Activated naive CD8-positive, alpha-beta T cell treated with anti-CD3 and anti-CD28 coated beads, Interleukin-2, amount 50 U/mL, for 16 hours (primary cell): ENCODE measurements around the gene APOL4.
A peak's percentile ranks its signal among the peaks of the same experiment; 100 is the strongest.
"Not testable (repeated sequence)": the region's sequence is repeated elsewhere in the genome, so short reads cannot be mapped to it uniquely, and the experiment has no call there.

Source experiments
- DNase-seq: peaks from one replicate; pipeline ENCODE4 v3.0.0-alpha.2; 2020; ENCODE audit warnings: low read depth, low spot score

The APOL4 gene

GRCh38 chr22:36201630-36202319, at the start of gene APOL4:
TSS of gene APOL4 (minus strand) at chr22:36201809. CDS start at chr22:36201734, 75 bp downstream.
- no peak for DNase-seq

GRCh38 chr22:36250292-36250960, 48.8 kb upstream of the APOL4 start:
- DNase-seq, result not testable (repeated sequence)

DNA sequence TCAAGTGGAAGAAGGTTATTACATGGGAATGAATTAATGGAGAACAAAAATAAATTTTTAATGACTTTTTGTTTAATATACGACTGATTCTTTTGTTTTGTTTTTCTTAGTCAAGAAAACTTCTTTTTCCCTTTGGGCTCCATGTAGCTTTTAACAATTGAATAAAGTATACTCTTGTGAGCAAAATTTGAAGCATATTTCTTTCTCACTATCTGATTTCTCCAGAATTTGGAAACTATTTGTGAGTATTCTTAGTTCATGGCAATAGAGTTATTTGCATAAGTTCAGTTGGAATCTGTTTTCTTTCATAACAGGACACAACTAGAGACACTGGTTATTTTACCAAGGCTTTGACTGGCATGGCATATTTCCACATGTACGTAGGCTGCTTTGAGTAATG, 47.6 kb upstream of the APOL4 start:
- DNase-seq, result no peak

GRCh38 chr22:36247955-36248354, 46.3 kb upstream of the APOL4 start:
- DNase-seq, result no peak

DNA sequence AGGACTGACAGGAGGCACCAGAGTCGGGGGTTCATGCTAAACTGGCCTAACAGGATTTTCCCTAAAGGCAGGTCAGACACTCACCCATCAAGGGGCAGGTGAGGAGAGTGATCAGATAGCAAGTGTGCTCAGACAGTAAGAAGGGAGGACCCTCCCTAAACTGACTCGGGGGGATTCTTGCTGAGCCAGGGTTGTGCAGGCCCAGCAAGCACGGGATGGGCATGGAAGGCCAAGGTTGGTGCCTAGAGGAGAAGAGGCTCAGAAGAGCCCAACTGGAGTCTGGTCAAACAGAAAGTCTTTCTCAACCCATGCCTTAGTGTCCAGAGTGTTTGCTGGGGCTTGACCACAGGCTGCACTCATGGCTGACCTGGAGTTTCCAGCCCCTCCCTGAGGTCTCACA, 45.1 kb upstream of the APOL4 start:
- no peak for DNase-seq

GRCh38 chr22:36245805-36246356, 44.3 kb upstream of the APOL4 start:
- no peak for DNase-seq

DNA sequence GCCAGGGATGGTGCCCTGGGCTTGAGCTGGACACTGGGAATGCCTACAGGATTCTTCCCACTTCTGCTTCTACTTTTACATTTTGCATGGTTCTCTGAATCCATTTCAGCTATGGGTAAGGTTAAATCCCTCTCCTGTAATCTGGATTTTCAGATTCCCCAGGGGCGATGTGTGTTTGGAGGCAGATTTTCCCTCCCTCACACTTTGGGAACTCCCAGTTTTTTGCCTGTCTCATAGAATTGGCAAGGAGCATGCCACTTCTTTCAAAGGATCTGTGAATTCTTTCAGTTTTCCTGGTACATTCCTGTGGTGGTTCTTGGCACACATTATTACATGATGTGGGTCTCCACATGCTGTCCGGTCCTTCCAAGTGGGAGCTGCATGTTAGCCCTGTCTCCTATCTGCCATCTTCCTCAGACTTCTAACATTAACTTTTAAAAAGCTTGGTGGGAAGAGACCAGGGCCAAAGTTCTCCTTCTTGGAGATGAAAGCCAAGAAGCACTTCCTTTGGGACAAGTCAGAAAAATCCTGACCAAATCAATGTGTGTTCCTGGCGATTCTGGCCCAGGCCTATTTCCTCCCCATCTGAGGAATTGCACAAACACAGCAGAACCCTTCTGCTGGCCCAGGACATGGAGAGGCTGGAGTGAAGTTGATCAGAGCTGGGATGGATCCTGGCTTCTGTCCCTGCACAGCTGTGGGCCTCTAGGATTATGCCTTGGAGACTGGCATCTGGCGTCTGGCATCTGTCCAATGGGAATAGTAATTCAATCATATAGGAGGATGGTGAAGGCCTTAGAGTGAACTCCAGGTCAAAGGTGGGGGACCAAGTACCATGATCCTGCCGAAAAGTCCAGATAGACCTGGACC, 43.1 kb upstream of the APOL4 start:
- no peak for DNase-seq

GRCh38 chr22:36243986-36244385, 42.4 kb upstream of the APOL4 start:
- DNase-seq, result no peak

GRCh38 chr22:36239401-36240171, 38.0 kb upstream of the APOL4 start, which contains the start of gene APOL2:
TSS of gene APOL2 (minus strand) at chr22:36239527. CDS start at chr22:36233162, 6,365 bp downstream.
- peak; percentile 64 for DNase-seq

DNA sequence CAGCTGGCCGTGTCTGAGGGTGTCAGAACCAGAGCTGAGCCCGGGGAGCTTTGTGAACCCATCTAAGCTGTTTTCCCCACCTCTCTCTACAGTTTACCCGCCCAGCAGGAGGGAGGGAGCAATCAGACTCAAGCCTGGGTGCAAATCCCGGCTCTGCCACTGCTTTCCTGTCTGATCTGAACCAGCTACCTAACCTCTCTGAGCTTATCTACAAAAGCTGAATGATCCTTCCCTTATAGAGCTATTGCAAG, 37.5 kb upstream of the APOL4 start:
- no peak for DNase-seq

DNA sequence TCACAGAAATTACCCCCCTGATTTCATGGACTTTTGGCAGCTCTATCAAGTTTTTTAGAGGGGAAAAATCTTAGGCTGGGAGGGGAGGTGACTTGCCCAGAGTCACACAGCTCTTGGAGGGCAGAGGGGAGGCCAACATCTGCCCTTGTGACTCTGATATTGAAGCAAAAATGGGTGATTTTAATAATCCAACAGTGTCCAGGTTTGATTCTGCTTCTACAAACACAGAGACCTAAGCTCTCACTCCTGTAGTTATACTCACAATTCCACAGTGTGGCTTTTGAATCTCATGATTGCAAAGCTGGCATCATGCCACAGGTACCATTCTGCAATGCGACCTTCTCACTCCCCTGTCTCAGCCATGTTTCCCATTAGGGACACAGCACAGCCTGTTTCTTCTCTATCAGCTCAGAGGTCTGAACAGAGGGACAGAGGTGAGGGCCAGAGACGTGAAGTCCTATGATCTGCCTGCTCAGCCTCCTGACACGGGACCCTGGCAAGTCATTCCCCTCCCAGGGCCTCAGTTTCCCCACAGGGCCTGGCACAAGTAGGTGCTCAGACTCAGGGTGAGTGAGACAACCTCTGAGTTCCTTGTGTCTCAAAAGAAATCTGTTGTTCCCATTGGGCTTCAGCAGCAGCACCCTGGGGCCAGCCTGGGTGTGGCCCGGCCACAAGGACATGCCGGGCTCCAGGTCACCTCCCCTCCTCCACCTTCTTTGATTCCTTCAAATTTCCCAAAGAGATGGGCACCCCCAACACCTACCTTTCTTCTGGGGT, 37.0 kb upstream of the APOL4 start:
- no peak for DNase-seq

GRCh38 chr22:36237462-36238372, 36.1 kb upstream of the APOL4 start:
- no peak for DNase-seq

DNA sequence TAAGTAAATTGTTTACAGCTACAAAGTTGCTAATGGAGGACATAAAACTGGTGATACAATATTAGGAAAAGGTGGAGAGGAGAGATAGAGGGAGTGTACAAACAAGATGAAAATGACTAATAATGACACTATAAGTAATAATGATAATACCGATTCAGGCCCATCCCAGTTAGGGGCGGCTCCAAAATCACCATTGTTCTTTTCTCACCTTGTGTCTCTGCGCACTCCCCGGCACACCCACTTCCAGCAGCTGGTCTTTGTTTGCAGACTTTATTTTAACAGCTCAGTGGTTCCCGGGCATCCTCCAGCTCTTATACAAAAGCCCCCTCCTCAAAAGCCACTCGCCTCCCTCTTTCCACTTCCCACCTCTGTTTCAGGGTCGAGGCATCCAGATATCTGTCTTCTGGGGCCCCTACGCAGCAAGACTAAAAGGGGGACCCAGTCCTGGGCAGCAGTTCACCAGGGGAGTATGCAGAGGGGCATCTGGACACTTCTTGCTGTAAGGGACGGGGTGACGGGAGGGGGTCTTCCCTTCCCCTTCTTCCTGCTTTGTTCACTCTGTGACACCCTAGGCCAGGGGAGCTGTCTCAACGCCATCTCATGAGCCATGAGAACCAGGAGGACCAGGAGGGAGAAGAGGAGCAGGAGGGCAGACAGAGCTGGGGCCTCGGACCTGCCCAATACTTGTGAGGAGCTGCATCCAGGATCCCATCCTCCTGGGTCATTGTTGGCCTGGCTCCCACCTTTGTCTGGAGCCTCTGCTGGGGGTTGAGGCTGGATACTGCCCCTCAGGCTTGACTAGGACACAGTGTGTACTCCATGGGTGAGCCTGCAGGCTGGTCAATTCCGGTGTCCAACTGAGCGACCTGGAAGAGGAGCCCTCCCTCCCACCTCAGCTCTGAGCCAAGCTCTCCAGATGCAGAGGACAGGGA, 35.0 kb upstream of the APOL4 start:
- no peak for DNase-seq

GRCh38 chr22:36235585-36235984, 34.0 kb upstream of the APOL4 start:
- DNase-seq, result no peak

DNA sequence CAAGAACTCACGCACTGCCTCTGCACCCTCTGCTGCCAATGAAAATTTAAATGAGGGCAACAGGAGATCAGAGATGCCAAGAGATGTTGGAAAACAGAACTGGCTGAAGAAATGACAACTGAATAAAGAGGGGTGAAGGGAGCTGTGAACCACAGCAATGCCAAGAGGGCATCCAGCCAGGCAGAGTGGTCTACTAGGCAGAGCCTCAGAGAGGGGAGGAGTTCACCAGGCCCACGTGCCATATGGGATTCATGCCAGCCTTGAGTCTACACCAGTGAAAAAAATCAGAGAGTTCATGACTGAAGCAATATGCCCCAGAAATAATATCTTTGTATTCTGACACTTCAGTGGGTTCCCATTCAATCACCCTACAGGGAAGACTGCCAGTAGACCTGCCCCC, 33.3 kb upstream of the APOL4 start:
- no peak for DNase-seq

DNA sequence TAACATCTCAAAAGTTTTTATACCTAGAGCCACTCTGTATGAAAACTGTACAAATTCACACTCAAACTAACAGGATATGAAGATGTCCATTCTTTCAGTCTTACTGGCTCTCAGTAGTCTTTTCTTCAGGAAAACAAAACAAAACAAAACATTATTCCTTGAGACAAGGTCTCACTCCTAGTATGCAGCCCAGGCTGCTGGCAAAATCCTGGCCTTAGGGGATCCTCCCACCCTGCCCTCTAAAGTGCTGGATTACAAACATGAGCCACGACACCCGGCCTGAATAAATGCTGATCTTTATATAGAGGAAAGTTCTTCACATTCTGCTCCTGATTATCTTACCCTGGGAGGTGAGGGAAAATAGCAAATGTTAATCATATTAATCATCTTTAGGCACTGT, 32.6 kb upstream of the APOL4 start:
- DNase-seq, result no peak

DNA sequence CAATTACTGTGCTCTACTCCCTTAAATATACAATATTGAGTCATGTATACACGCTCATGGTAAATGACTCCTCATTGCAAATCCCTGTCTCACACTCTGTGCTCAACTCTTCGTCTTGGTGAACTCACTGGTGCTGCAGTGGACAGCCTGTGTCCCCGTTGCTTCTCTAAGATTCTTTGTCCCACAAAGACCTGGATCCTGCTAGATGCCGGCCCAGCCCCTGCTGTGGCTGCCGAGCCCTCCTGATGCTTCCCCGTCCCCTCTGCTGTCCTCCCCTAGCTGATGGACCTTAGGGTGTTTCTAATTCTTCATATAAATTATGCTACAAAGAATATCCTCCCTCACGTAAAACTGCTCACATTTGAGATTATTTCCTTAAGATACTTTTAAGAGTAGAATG, 32.2 kb upstream of the APOL4 start:
- no peak for DNase-seq

GRCh38 chr22:36232715-36233401, 31.2 kb upstream of the APOL4 start:
- no peak for DNase-seq
